Measurements from ENCODE around the gene ZNF488.

DNA sequence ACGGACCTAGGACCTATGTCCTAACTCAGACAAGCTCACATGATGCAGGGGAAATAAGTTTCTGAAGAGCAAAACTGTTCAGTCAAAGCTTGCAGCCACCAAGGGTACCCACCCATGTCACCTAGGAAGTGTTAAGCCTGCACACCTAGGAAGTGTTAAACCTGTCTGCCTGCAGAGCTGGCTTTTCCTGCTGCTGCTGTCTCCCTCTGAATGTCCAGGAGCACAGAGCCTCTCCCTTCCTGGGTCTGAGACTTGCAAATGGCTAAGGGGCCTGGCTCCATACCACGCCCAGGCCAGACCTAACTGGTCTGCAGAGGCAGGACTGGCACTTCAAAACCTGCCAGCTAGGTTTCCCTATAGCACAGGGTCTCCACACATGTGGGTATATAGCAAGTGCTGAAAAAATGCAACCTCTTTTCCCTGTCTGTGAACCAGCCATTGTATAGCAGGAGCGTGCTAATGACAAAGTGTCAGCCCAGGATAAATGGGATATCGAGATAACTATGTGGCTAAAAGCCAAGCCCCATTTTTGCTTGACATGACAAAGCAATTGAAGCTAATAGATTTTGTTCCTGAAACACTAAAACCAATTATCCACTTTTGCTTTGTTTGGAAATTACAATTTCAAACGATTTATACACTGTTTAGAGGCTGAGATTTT is 60.3 kb downstream of the ZNF488 start:
- no peak for TF ChIP-seq POLR2A (IDR thresholded peaks at IDR 0.05)
- TF ChIP-seq, protein P1, sequence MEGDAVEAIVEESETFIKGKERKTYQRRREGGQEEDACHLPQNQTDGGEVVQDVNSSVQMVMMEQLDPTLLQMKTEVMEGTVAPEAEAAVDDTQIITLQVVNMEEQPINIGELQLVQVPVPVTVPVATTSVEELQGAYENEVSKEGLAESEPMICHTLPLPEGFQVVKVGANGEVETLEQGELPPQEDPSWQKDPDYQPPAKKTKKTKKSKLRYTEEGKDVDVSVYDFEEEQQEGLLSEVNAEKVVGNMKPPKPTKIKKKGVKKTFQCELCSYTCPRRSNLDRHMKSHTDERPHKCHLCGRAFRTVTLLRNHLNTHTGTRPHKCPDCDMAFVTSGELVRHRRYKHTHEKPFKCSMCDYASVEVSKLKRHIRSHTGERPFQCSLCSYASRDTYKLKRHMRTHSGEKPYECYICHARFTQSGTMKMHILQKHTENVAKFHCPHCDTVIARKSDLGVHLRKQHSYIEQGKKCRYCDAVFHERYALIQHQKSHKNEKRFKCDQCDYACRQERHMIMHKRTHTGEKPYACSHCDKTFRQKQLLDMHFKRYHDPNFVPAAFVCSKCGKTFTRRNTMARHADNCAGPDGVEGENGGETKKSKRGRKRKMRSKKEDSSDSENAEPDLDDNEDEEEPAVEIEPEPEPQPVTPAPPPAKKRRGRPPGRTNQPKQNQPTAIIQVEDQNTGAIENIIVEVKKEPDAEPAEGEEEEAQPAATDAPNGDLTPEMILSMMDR (IDR thresholded peaks at IDR 0.05), result no peak

All from tibial nerve (tissue), 3 donors.